ENCODE results near the gene CDK5.

Gene CDK5

GRCh38 chr7:151086802-151087244 is 29.1 kb upstream of the CDK5 start:
- no peak for DNase-seq

- peak; percentile 31 for DNase-seq
Observed at GRCh38 chr7:151085691-151086620, 28.3 kb upstream of the CDK5 start, which contains the start of gene AGAP3. TSS of gene AGAP3 (plus strand) at chr7:151086475. CDS start at chr7:151086742, 267 bp downstream.

GRCh38 chr7:151085329-151085690 is 27.6 kb upstream of the CDK5 start:
- no peak for DNase-seq

GRCh38 chr7:151083824-151084160 is 26.1 kb upstream of the CDK5 start:
- no peak for DNase-seq

GRCh38 chr7:151083071-151083823 is 25.6 kb upstream of the CDK5 start, which contains the start of gene TMUB1:
TSS of gene TMUB1 (minus strand) at chr7:151083493. CDS start at chr7:151082563, 930 bp downstream.
- DNase-seq: peak; percentile 82

- no peak for DNase-seq
Observed at GRCh38 chr7:151082141-151083070, 24.7 kb upstream of the CDK5 start.

GRCh38 chr7:151081170-151082101 is 23.7 kb upstream of the CDK5 start:
- no peak for DNase-seq

- DNase-seq: peak; percentile 78
Observed at GRCh38 chr7:151080522-151081169, 22.9 kb upstream of the CDK5 start, which contains the start of gene FASTK. TSS of gene FASTK (minus strand) at chr7:151080809. CDS start at chr7:151080766, 43 bp downstream.

- no peak for DNase-seq
Observed at GRCh38 chr7:151080067-151080521, 22.4 kb upstream of the CDK5 start.

- DNase-seq: no peak
Observed at GRCh38 chr7:151079199-151079910, 21.7 kb upstream of the CDK5 start.

- no peak for DNase-seq
Observed at GRCh38 chr7:151078233-151079040, 20.7 kb upstream of the CDK5 start.

GRCh38 chr7:151077705-151078232 is 20.1 kb upstream of the CDK5 start:
- DNase-seq: no peak

GRCh38 chr7:151076863-151077704 is 19.4 kb upstream of the CDK5 start:
- no peak for DNase-seq

GRCh38 chr7:151075978-151076426 is 18.3 kb upstream of the CDK5 start:
- DNase-seq: no peak

- DNase-seq: no peak
Observed at GRCh38 chr7:151075662-151075971, 17.9 kb upstream of the CDK5 start.

- DNase-seq: no peak
Observed at GRCh38 chr7:151074817-151075661, 17.3 kb upstream of the CDK5 start.

- DNase-seq: no peak
Observed at GRCh38 chr7:151073990-151074389, 16.3 kb upstream of the CDK5 start.

Measured in effector CD8-positive, alpha-beta T cell (primary cell).